Astrocyte of the cerebellum (primary cell): ENCODE results near the gene OR1L8.
A peak's percentile ranks its signal among the peaks of the same experiment; 100 is the strongest.
"Not testable (repeated sequence)": the region's sequence is repeated elsewhere in the genome, so short reads cannot be mapped to it uniquely, and the experiment has no call there.

Source experiments
- DNase-seq: peaks from one replicate; pipeline ENCODE4 v3.0.0-alpha.2; 2011; ENCODE audit warnings: low read depth
- H3K4me3 ChIP-seq: 2 replicates; pipeline ENCODE4 v1.5.1; 2011; ENCODE audit warnings: mild to moderate bottlenecking, low read depth, low read length, moderate library complexity
- in situ Hi-C: cut with HindIII; loops from 2 replicates; pipeline ENCODE4 v1.10.0; 2017; ENCODE audit warnings: low sequenced_read_pairs
- TF ChIP-seq, protein P1 (sequence below): IDR thresholded peaks from 2 replicates; pipeline ENCODE4 v1.5.1; 2012; ENCODE audit warnings: low read length, low read depth, moderate library complexity, mild to moderate bottlenecking; ENCODE audit errors: missing control alignments

Gene OR1L8, protein sequence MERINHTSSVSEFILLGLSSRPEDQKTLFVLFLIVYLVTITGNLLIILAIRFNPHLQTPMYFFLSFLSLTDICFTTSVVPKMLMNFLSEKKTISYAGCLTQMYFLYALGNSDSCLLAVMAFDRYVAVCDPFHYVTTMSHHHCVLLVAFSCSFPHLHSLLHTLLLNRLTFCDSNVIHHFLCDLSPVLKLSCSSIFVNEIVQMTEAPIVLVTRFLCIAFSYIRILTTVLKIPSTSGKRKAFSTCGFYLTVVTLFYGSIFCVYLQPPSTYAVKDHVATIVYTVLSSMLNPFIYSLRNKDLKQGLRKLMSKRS

DNA sequence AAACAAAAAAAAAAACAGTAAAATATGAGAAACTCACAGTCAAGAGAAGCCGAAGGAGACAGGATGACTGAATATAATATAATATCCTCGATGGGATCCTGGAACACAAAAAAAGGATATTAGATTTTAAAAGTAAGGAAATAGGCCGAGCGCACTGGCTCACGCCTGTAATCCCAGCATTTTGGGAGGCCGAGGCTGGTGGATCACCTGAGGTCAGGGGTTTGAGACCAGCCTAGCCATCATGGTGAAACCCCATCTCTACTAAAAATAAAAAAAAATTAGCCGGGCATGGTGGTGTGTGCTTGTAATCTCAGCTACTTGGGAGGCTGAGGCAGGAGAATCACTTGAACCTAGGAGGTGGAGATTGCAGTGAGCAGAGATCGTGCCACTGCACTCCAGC, at the start of gene OR1L8:
Gene OR1L8, minus strand, starts transcription at position 101 of the 400 bp plus-strand sequence. CDS start 14,907 bp downstream, outside the sequence.
- DNase-seq, in situ Hi-C loops, H3K4me3 ChIP-seq: not testable (repeated sequence)

DNA sequence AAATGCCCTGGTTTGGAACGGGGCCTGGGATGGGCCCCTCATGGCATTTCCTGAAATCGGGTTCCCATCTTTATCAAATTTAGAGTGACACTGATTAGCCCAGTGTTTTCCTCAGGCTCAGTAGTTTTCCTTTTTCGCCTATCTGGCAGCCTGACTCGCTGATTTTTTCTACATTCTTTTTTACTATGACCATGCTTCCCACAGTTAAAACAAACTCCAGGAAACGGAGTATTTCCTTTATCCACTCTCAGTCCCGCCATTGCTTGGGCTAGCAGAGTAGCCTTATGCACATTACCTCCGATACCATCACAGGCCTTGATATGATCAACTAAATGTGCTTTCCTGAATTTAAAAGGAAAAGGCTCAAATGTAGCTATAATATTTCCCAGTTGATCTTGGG, 36.8 kb upstream of the OR1L8 start:
- in situ Hi-C loops: no loop called here
- DNase-seq: no peak
- TF ChIP-seq, protein P1, sequence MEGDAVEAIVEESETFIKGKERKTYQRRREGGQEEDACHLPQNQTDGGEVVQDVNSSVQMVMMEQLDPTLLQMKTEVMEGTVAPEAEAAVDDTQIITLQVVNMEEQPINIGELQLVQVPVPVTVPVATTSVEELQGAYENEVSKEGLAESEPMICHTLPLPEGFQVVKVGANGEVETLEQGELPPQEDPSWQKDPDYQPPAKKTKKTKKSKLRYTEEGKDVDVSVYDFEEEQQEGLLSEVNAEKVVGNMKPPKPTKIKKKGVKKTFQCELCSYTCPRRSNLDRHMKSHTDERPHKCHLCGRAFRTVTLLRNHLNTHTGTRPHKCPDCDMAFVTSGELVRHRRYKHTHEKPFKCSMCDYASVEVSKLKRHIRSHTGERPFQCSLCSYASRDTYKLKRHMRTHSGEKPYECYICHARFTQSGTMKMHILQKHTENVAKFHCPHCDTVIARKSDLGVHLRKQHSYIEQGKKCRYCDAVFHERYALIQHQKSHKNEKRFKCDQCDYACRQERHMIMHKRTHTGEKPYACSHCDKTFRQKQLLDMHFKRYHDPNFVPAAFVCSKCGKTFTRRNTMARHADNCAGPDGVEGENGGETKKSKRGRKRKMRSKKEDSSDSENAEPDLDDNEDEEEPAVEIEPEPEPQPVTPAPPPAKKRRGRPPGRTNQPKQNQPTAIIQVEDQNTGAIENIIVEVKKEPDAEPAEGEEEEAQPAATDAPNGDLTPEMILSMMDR: no peak
- H3K4me3 ChIP-seq: no peak overlapping the region

DNA sequence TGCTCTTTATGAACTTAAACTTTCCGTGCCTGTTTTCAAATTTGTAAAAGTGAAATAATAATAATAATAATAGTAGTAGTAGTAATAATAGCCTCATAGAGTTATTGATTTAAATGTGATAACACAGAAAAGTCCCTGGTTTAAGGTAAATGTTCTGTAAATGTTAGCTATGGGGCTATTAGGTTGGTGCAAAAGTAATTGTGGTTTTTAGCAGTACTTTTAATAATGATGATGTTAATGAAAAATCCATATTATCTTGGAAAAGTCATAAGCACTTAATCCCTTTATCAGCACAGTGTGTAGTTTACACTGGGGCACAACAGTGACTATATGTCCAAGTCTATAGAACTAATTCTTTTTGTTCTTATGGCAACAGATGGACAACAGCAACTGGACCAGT, 31.2 kb upstream of the OR1L8 start, which contains the start of gene OR1Q1:
Gene OR1Q1, plus strand, starts transcription at position 377 of the 400 bp plus-strand sequence. Its CDS starts 0 bp downstream, at position 377.
- no peak within 1 kb of the TSS for H3K4me3 ChIP-seq
- in situ Hi-C loops: no loop called here
- DNase-seq: no peak
- TF ChIP-seq, protein P1: no peak

DNA sequence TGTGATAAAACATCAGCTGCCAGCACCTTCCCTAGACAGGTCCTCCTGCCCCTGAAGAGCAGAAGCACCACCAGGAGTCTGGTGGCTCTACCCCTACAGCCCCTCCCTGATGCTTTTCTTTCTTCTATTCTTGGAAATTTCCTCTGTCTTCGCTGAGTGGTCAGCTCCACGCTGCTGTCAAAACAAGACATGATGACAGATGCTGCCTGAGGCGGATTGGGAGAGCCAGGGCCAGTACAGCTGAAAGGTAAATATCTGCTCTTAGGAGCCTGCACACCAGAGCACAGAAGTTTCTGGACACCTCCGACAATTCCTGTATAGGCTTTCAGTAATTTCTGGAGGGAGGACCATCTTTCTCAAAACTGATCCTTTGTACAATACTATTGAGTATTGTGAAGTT, 26.6 kb upstream of the OR1L8 start:
- no peak overlapping the region for H3K4me3 ChIP-seq
- TF ChIP-seq, protein P1: no peak
- in situ Hi-C loops: no loop called here
- no peak for DNase-seq

DNA sequence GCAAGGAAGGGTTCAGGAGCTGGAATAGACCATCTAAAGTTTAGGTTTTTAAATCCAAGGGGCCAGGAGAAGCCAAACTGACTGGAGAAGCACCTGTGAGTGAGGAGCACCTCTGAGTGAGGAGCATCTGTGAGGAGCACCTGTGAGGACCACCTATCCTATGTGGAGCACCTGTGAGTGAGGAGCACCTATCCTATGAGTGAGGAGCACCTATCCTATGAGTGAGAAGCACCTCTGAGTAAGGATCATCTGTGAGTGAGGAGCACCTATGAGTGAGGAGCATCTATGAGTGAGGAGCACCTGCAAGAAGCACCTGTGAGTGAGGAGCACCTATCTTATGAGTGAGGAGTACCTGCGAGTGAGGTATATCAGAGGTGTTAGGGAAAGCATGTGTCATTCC, 23.4 kb upstream of the OR1L8 start:
- DNase-seq: no peak
- no peak overlapping the region for H3K4me3 ChIP-seq
- in situ Hi-C loops: no loop called here
- TF ChIP-seq, protein P1: no peak

DNA sequence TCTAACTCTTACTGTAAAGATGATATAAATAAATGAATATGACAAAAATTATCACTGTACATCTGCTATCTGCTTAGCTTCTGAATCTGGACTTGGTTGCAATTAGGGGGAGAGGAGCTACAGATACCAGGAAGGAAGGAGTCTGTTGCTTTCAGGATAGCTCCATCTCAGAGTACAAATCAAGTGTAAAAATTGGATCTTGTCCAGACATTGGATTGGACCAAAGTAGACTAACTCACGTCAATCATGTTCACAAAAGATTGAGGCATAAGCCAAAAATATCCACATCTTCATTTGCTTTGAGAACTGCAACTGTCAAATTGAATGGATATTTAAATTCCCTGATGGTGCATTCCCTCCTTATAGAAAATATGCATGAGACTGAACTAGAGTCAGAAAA, 22.5 kb upstream of the OR1L8 start:
- no peak for DNase-seq
- in situ Hi-C loops: no loop called here
- TF ChIP-seq, protein P1: no peak
- no peak overlapping the region for H3K4me3 ChIP-seq

DNA sequence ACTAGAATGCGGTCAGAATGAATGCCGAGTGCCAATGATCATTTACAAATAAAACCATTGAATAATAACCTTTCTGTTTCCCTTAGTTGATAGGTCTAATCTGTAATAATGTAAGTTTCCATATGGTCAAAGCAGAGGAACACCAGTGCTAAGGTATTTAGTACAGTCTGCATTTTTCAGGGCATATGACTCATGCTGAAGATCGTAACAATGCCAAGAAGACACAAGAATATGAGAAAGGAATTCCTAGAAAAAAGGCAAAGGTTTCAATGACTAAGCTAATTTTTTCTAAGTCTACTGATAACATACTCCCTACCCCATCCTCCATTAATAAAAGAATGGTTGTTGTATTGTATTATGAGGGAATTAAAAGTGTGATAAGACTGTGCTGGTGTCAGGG, 2.8 kb downstream of the OR1L8 start:
- H3K4me3 ChIP-seq: no peak overlapping the region
- DNase-seq: peak; percentile 11
- in situ Hi-C loops: no loop called here
- TF ChIP-seq, protein P1: no peak
